HG03039 (cell line): ENCODE results near the gene C19orf85.
"Not testable (repeated sequence)": the region's sequence is repeated elsewhere in the genome, so short reads cannot be mapped to it uniquely, and the experiment has no call there.

Source experiments
- ATAC-seq: cut with Tn5 transposase; IDR thresholded peaks from one replicate; pipeline ENCODE4 v1.9.1; 2021; ENCODE audit warnings: mild to moderate bottlenecking, moderate library complexity; ENCODE audit not compliant: unreplicated experiment

Gene C19orf85

GRCh38 chr19:55464662-55465054 is at the start of gene C19orf85:
C19orf85 (minus strand) TSS chr19:55464751; CDS start chr19:55464554, 197 bp downstream.
- ATAC-seq = no peak

GRCh38 chr19:55508120-55508519 is 43.6 kb upstream of the C19orf85 start:
- no peak for ATAC-seq

DNA sequence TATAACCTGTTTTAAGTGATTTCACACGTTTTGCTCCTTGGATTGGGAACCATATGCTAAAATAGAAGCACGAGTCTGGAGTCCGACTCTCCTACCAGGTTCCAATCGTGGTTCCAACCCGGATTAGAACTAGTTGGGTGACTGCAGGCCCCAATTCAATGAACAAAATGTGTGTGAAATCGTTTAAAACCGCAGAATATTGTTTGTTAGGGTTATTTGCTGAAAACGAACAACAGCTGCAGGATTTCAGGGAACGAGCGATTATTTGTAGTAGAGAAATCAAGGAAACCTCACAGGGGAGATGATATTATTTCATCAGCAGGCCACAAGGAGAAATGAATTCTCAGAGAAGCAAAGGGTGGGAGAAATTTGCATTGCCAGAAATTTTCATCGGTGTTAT is 40.4 kb upstream of the C19orf85 start:
- ATAC-seq = no peak

DNA sequence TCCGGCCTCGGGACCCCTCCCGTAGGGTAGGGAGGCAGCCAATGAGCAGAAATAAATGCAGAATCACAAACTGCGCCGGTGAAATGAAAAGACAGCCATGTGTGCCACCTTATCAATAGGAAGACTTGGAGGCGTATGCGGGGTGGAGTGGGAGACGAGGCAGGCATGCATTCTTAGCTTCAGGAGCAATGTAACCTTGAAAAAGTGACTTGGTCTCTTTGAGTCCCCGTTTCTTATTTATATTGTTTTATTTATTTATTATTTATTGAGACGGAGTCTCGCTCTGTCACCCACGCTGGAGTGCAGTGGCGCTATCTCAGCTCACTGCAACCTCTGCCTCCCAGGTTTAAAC is 39.7 kb upstream of the C19orf85 start:
- ATAC-seq = no peak

GRCh38 chr19:55503502-55504251 is 39.1 kb upstream of the C19orf85 start:
- peak; percentile 88 for ATAC-seq

DNA sequence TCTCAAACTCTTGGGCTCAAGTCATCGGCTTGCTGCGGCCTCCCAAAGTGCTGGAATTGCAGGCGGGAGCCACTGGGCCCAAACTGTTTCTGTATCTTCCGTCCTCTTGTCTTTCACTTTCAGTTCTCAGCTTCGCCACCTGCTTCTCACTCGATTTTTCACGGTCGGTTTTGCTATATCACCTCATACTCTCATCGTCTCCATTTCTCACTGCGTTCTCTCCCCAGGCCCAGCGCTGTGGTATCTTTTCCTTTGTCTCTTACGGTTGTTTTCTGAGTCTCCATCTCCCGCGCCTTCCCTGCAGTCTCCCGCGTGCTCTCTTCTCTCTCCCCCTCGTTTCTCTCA is 38.6 kb upstream of the C19orf85 start:
- ATAC-seq = no peak

- no peak for ATAC-seq
Measured at GRCh38 chr19:55502197-55502952, 37.8 kb upstream of the C19orf85 start.

GRCh38 chr19:55500368-55500952 is 35.9 kb upstream of the C19orf85 start:
- no peak for ATAC-seq

GRCh38 chr19:55498246-55498840 is 33.8 kb upstream of the C19orf85 start:
- ATAC-seq = no peak

DNA sequence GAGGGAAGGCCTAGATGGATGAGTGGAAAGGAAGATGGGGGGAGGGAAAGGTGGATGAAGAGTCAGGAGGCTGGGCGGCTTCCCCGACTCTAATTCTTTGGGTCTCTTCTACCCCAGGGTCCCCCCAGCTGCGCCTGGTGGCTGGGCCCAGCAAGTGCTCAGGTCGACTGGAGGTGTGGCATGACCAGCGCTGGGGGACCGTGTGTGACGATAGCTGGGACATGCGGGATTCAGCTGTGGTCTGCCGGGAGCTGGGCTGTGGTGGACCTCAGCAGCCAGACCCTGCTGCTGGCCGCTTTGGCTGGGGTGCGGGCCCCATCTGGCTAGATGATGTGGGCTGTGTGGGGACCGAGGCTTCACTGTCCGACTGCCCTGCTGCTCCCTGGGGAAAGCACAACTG is 33.2 kb upstream of the C19orf85 start:
- ATAC-seq = no peak

DNA sequence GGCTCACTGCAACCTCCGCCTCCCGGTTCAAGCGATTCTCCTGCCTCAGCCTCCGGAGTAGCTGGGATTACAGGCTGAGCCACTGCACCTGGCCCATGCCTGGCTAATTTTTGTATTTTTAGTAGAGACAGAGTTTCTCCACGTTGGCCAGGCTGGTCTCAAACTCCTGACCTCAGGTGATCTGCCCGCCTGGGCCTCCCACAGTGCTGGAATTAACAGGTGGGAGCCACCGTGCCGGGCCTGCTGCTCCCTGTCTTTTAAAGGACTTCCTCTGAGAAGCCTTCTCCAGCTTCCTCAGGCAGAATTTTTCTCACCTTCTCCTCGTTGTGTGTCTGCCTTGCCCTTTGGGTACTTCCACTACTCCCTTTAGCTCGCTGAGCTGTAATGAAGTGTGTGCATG is 32.3 kb upstream of the C19orf85 start:
- ATAC-seq = not testable (repeated sequence)

DNA sequence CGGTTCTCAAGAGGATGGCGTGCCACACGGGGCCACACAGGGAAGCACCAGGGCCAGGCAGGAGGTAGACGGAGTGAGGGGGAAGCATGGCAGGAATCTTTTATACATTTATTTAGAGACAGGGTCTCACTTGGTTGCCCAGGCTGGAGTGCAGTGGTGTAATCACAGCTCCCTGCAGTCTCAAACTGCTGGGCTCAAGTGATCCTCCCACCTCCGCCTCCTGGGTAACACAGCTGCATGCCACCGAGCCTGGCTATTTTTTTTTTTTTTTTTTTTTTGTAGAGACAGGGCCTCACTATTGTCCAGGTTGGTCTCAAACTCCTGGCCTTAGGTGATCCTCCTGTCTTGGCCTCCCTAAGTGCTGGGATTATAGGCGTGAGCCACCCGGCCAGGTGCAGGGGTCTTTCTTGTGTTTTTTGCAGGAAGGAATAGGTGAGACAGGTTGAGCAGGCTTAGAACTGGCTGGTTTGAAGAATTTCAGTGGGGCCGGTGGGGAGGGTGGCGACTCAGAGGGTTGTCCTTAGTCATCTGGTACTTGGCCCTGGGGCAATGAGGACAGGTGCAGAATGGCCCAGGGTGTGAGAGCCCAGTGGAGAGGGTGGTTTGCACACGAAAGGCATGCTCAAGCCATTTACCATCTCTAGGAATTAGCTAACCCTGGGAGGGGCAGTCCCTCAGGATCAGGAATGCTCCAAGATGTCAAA is 31.2 kb upstream of the C19orf85 start:
- ATAC-seq = no peak

DNA sequence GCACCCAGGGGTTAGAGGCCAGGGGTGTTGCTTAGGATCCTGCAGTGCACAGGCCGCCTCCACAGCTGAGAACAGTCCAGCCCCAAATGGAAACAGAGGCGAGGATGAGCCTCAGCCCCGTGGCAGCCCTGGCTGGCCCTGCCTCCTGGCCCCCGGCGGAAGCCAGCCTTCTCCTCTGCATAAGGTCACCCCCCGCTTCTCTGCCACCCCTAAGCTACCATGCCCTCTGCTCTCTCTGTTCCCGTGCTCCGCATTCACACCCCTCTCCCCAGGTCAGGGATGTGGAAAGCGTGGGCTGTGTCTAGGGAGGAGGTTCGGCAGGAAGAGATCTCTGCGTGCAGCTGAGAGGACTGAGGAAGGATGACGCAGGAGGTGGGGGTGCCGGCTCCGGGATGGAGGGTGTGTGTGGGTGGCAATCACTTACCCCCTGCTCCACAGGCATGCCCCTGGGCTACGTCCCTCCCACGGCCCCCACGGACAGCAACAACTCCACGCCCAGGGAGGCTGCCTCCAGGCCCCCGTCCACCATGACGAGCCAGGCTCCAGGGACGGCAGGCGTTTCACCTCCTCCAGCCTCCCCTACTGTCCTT is 29.7 kb upstream of the C19orf85 start:
- no peak for ATAC-seq

GRCh38 chr19:55493645-55494171 is 29.2 kb upstream of the C19orf85 start:
- no peak for ATAC-seq

DNA sequence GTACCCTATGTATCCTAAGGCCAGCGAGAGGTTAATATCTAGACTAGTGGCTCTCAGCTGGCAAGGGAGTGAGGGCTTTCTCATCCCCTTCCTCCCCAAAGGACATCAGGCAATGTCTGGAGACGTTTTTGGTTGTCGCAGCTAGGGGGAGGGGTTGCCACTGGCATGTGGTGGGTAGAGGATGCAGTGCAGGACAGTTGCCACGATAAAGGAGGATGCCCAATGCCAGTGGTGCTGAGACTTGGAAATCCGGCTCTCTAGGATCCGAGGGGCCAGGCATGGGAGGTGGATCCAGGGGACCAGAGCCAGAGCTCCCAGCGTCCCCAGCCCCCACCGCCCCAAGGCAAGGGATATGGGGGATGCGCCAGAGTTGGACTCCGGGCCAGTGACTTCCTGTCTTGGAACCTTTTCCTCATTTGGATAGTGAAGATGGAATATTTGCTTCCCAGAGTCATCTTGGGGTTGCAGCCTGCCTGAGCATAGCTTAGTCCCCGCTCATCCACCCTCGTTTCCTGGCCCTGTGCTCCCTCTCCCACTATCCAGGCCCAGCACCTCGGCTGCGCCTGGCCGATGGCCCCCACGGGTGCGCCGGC is 28.6 kb upstream of the C19orf85 start:
- no peak for ATAC-seq

- ATAC-seq = no peak
Measured at GRCh38 chr19:55492362-55492944, 27.9 kb upstream of the C19orf85 start.

DNA sequence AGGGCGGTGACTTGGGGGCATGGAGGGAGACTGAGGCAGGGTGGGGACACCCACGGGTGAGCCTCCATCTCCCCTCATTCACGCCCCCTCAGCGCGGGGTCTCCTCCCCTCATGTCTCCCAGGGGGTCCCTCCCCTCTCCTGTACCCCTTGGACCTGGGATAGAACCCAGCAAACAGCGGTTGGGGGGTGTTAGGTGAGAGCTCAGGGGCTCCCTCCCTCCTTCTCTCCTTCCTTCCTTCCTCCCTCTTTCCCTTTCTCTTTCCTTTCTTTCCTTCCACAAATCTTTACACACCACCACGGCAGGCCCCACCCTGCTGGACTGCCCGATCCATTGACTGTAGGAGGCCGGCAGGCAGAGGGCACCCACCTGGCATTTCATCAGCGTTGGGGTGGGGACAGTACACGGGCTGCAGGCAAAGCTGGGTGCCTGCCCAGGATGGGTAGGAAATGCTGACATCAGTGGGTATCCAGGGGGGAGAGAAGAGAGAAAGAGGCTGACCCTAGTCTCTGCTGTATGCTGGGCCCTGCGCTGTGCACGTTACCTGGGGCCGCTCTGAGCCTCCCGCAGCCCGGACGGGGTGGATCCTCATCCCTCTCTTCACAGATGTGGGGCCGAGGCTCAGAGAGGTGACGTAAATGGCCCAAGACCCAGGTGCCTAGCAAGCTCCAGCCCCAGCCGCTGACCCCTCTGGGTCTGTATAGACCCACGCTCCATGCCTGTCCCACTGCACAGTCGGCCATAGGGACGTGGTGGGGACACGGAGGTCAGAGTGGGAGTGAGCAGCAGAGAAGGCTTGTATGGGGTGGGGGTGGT is 27.2 kb upstream of the C19orf85 start:
- no peak for ATAC-seq

GRCh38 chr19:55490478-55491432 is 26.2 kb upstream of the C19orf85 start:
- no peak for ATAC-seq
